K562 (cell line): ENCODE results near the gene NCAPG2. TPM values are rescaled to one million over a fixed set of nuclear protein-coding genes. Genes with fewer than 3 reads are reported as not detected.

ENCODE experiments used
- CC2D1A ChIP-seq: fragments of 450-650 bp; IDR thresholded peaks from 2 replicates; pipeline ENCODE4 v1.6.1; 2017; ENCODE audit warnings: mild to moderate bottlenecking
- CEBPG ChIP-seq, 3 experiments: fragments of 200-800 bp in 1 of 3; sonication (Bioruptor generic) in 1 of 3; sonication (generic) in 1 of 3; formaldehyde crosslinking in 1 of 3; IDR thresholded peaks in 2 of 3; conservative IDR thresholded peaks in 1 of 3; 2 replicates each; pipeline versions ENCODE4 v1.6.1 to v1.8.0; 2016 to 2022; ENCODE audit warnings: missing compliant biosample characterization in 2 of 3, missing genetic modification characterization in 2 of 3, mild to moderate bottlenecking in 1 of 3, missing genetic modification reagents in 1 of 3
- DNMT1 ChIP-seq: fragments of 450-650 bp; IDR thresholded peaks from 2 replicates; pipeline ENCODE4 v1.6.1; 2016; ENCODE audit warnings: antibody characterized with exemption, mild to moderate bottlenecking
- HDAC6 ChIP-seq: IDR thresholded peaks from 2 replicates; pipeline ENCODE4 v1.6.1; 2012; ENCODE audit warnings: low read depth, mild to moderate bottlenecking, control low read depth, inconsistent platforms, low read length, moderate library complexity
- HOMEZ ChIP-seq: fragments of 250-450 bp; sonication (Bioruptor Pico); IDR thresholded peaks from 2 replicates; pipeline ENCODE4 v1.4.0; 2020; ENCODE audit warnings: mild to moderate bottlenecking, moderate library complexity
- MCM2 ChIP-seq: fragments of 450-650 bp; IDR thresholded peaks from 2 replicates; pipeline ENCODE4 v1.6.1; 2017; ENCODE audit warnings: low read depth, mild to moderate bottlenecking
- MEF2A ChIP-seq: IDR thresholded peaks from 2 replicates; pipeline ENCODE4 v1.6.1; 2011; ENCODE audit warnings: low read depth, mild to moderate bottlenecking, low read length, moderate library complexity; ENCODE audit not compliant: control insufficient read depth
- MTF1 ChIP-seq: fragments of 250-450 bp; sonication (Bioruptor Pico); IDR thresholded peaks from 2 replicates; pipeline ENCODE4 v1.9.0; 2021; ENCODE audit warnings: moderate library complexity, mild to moderate bottlenecking, inconsistent platforms, borderline replicate concordance
- NFIC ChIP-seq: fragments of 450-650 bp; IDR thresholded peaks from 2 replicates; pipeline ENCODE4 v1.6.1; 2017; ENCODE audit warnings: mild to moderate bottlenecking, inconsistent platforms
- POLR2AphosphoS5 ChIP-seq: IDR thresholded peaks from 2 replicates; pipeline ENCODE4 v1.6.1; 2011; ENCODE audit warnings: mild to moderate bottlenecking, low read depth, low read length, moderate library complexity; ENCODE audit not compliant: control insufficient read depth, insufficient read depth
- POLR3A ChIP-seq: IDR thresholded peaks from 2 replicates; pipeline ENCODE4 v1.6.1; 2011; ENCODE audit warnings: borderline replicate concordance, mild to moderate bottlenecking, moderate library complexity; ENCODE audit not compliant: insufficient read length, insufficient read depth; ENCODE audit errors: extremely low read depth
- PREB ChIP-seq: sonication (generic); formaldehyde crosslinking; IDR thresholded peaks from 2 replicates; pipeline ENCODE4 v1.8.1; 2023; ENCODE audit warnings: mild to moderate bottlenecking, missing genetic modification reagents
- RBM39 ChIP-seq: fragments of 200-400 bp; formaldehyde crosslinking; optimal IDR thresholded peaks from 2 replicates; pipeline ENCODE3; 2018; ENCODE audit warnings: low read depth, low read length
- SMAD1 ChIP-seq: fragments of 150-350 bp; IDR thresholded peaks from 2 replicates; pipeline ENCODE4 v1.6.1; 2014; ENCODE audit warnings: low read length, low read depth; ENCODE audit not compliant: partially characterized antibody
- SOX6 ChIP-seq: fragments of 450-650 bp; IDR thresholded peaks from 2 replicates; pipeline ENCODE4 v1.6.1; 2014; ENCODE audit warnings: mild to moderate bottlenecking
- TAF7 ChIP-seq: fragments of 450-650 bp; IDR thresholded peaks from 2 replicates; pipeline ENCODE4 v1.6.1; 2016; ENCODE audit warnings: missing genetic modification characterization, missing compliant biosample characterization
- TGIF2 ChIP-seq: sonication (generic); formaldehyde crosslinking; IDR thresholded peaks from 2 replicates; pipeline ENCODE4 v1.8.1; 2022; ENCODE audit warnings: mild to moderate bottlenecking, missing genetic modification reagents, moderate library complexity
- ZBTB5 ChIP-seq: fragments of 450-650 bp; IDR thresholded peaks from 2 replicates; pipeline ENCODE4 v1.6.1; 2017; ENCODE audit warnings: antibody characterized with exemption
- ZC3H8 ChIP-seq: fragments of 450-650 bp; IDR thresholded peaks from 2 replicates; pipeline ENCODE4 v1.6.1; 2017
- ZNF57 ChIP-seq: fragments of 450-650 bp; formaldehyde crosslinking; IDR thresholded peaks from 2 replicates; pipeline ENCODE4 v1.4.0; 2020; ENCODE audit warnings: mild to moderate bottlenecking, moderate library complexity
- ZNF76 ChIP-seq: fragments of 250-450 bp; sonication (Bioruptor Pico); IDR thresholded peaks from 2 replicates; pipeline ENCODE4 v1.4.0; 2020; ENCODE audit warnings: mild to moderate bottlenecking, moderate library complexity, borderline replicate concordance
- ZNF785 ChIP-seq: fragments of 250-450 bp; sonication (Bioruptor Pico); IDR thresholded peaks from 2 replicates; pipeline ENCODE4 v1.4.0; 2020; ENCODE audit warnings: mild to moderate bottlenecking
- polyA plus RNA-seq, 8 experiments: library from polyadenylated mRNA; depleted of rRNA in 4 of 8; stranded (reverse) in 5 of 8; unstranded in 3 of 8; fragments of >200 nt; fragmentation: Nextera tagmentation in 2 of 8; fragmentation: Illumina TruSeq in 1 of 8; extraction: Ambion mirVana in 2 of 8; extraction: Trizol in 1 of 8; gene quantifications; 2 replicates each; pipeline versions ENCODE4 v1.2.1 to v1.2.3, GENCODE V29; 2011 to 2014; ENCODE audit warnings: inconsistent platforms in 1 of 8, missing spikeins in 1 of 8
- total RNA-seq, 7 experiments: library from RNA; depleted of rRNA in 6 of 7; stranded (reverse); fragments of >200 nt in 6 of 7; fragmentation: Illumina TruSeq in 2 of 7; extraction: Trizol in 2 of 7; gene quantifications; 2 replicates each; pipeline versions ENCODE4 v1.2.1 to v1.2.3, GENCODE V29; 2011 to 2021; ENCODE audit warnings: low replicate concordance in 1 of 7

Gene NCAPG2
- total and polyA plus RNA-seq, 9 of the 15 experiments (the other 6 are each of a cell fraction or from before 2014, with no cell fraction given) = 21.5 to 127 (median 86.1) TPM

GRCh38 chr7:158704524-158705233, at the start of gene NCAPG2 (continued):
- TF ChIP-seq POLR3A (no peak), TGIF2 (no peak), RBM39 (no peak), CEBPG (CRISPR knock-in tag; IDR thresholded peaks at IDR 0.05) (no peak), CEBPG (tag; conservative IDR thresholded peaks at IDR 0.05 in 1 of 2, IDR thresholded peaks at IDR 0.05 in 1 of 2) (no peak), POLR2AphosphoS5 (peak; percentile 91), DNMT1 (no peak), ZNF57 (CRISPR knock-in tag) (no peak), ZNF76 (CRISPR knock-in tag) (no peak), CC2D1A (no peak), MEF2A (no peak; the same call in 1 of the 2 replicates), SMAD1 (peak; percentile 24), HOMEZ (CRISPR knock-in tag) (no peak), MTF1 (CRISPR knock-in tag) (no peak), NFIC (peak; percentile 73), PREB (CRISPR knock-in tag) (no peak), ZC3H8 (no peak), ZNF785 (CRISPR knock-in tag) (no peak), MCM2 (no peak), SOX6 (peak; percentile 82), TAF7 (0 out of 2 replicates have a peak, but pooled peaks have one; percentile 47), ZBTB5 (no peak), HDAC6 (no peak)
